Cardiac ventricle fibroblast (primary cell): ENCODE data around the gene GLYATL3. TPM values are rescaled to one million over a fixed set of nuclear protein-coding genes. Genes with fewer than 3 reads are reported as not detected.

Source experiments
- total RNA-seq: library from RNA; depleted of rRNA; stranded (reverse); fragments of >200 nt; gene quantifications from 2 replicates; pipeline ENCODE4 v1.2.3, GENCODE V29; 2015

Gene GLYATL3
- not detected in 2 replicates for total RNA-seq

DNA sequence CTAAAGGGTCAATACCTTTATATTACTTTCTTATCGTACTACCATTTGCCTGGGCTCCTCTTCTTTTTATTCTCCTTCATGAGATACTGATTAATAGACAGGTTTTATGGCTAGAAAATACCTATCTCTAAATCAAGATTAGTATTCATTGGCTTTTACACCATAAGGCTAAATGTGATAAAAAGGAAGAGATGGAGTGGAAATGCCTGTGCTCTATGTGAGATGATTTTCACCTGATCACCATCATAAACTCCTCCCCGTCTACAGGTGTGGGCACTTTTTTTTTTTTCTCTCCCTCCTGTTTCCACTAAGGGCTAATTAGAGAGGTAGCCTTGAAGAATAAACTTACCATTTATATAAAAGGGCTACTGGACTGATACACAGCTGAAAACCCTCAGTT, at the start of gene GLYATL3:
TSS of gene GLYATL3 (plus strand) at position 301 of the 400 bp plus-strand sequence. CDS start 12,068 bp downstream, outside the sequence.

DNA sequence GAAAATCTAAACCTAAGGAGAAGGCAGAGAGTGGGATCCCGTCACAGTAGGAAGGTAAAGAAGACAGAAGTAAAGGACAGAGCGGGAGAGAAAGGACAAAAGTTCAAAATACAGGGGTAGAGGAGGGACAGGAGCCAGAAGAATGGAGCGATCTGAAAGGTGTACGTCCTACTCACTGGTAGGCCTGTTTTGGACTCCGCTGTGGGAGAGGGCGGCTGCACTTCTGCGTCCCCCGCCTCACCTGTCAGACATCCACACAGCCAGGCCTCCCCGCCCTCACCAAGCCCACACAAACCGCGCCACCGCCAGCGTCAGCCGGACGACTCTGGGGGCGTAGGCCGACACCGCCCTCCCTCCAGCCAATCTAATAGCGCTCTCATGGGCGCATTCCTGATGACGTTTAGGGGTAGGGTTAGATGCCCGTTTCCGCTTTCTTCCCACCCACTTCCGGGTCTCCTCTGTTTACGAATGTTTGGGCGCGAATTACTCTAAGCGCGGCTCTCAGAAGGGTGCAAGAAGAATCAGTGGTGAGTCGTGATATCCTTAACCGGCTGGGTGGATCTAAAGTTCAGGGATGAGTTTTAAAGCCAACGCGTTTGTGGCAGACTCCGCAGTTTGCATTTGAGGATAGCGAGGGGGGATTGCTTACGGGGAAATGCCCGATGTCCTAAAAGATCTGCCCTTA, 36.7 kb upstream of the GLYATL3 start, which contains the start of the genes CENPQ and MMUT:
TSS of gene CENPQ (plus strand) at position 444 of the 685 bp plus-strand sequence. CDS start 6,807 bp downstream, outside the sequence.
TSS of gene MMUT (minus strand) at position 327 of the 685 bp plus-strand sequence. CDS start 3,787 bp downstream, outside the sequence.

DNA sequence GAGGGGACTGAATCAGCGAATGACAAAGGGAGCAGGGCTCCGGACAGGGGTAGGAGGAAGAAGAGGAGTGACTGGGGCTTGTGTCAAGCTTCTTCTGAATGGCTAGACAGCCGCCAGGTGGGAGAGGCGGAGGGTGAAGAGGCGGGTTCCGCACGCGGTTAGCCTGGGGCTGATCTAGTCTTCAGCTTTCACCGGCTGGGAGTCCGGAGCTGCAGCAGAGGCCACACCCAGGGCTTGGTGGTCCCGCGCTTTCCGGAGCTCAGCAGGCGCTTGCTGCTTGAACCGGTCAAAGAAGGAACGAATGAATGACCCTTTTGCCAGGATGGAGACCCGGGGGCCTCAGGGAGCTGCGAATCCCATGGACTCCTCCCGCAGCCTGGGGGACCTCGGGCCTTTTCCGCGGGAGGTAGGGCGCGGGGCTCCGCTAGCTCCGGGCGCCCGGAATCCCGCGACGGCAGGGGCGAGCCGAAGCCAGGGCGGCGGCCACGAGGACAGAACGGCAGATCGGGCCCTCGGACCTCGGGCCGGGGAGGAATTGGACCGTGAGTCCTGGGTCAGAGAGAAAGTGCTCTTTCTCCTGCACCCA, 50.9 kb downstream of the GLYATL3 start, which contains the start of gene C6orf141:
TSS of gene C6orf141 (plus strand) at position 177 of the 586 bp plus-strand sequence. CDS start at position 302, 125 bp downstream.

Other genes starting within 250 kb of the GLYATL3 start
- gene MMUT, start 36.7 kb upstream of the GLYATL3 start, total RNA-seq, result 11.8 and 14.9 TPM in 2 replicates
- 2.4 and 2.7 TPM in 2 replicates for gene CENPQ, start 36.6 kb upstream of the GLYATL3 start, total RNA-seq
- gene C6orf141, start 50.7 kb downstream of the GLYATL3 start, total RNA-seq, result 2.2 TPM in 1 of 2 replicates, not detected in the other
- gene RHAG, start 136.9 kb downstream of the GLYATL3 start, total RNA-seq, result not detected in 2 replicates
- gene CRISP2, start 213.6 kb downstream of the GLYATL3 start, total RNA-seq, result not detected in 2 replicates
- not detected in 2 replicates for gene CRISP3, start 244.5 kb downstream of the GLYATL3 start, total RNA-seq